Measurements from ENCODE around the gene CATSPERB. TPM values are rescaled to one million over a fixed set of nuclear protein-coding genes. Genes with fewer than 3 reads are reported as not detected.

CATSPERB gene
- total and polyA plus RNA-seq, 2 donors (not counting 3 experiments of a cell fraction or from before 2014, with no cell fraction given) = not detected

DNA sequence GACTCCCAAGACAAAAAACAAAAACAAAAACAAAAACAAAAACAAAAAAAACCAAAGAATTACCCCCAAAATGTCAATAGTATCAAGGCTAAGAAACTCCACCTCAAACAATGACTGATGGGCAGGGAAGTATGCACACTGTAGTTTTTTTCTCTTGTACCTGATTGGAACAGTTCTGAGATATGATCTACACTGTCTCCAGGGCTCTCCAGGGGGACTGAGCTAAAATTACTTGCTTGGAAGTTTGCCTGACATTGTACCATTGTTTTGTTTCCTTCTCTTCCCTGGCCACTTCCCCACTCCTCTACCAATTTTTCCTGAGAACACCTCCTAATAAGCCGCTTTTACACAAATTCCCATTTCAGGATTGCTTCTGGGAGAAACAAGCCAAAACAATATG is 22.3 kb upstream of the CATSPERB start:
- TF ChIP-seq EZH2 (IDR thresholded peaks at IDR 0.05; ENCODE audit: borderline replicate concordance, low read depth, low read length, severe bottlenecking) = no peak
- H3K27ac ChIP-seq (ENCODE audit: insufficient read depth, low read depth, low read length) = no peak overlapping the region
- H3K4me1 ChIP-seq (ENCODE audit: control insufficient read depth, extremely low read depth, insufficient read depth, low read length) = no peaks in the 10 kb centered on the region
- CTCF ChIA-PET = no interaction called here
- no peak for FAIRE-seq
- no peaks in the 10 kb centered on the region for H3K9me1 ChIP-seq (replicated peaks; ENCODE audit: control insufficient read depth, extremely low read depth, insufficient read depth, low read length)
- dilution Hi-C loops (cut with MboI; ENCODE audit: extremely low pct_ligation_motif_present, low sequenced_read_pairs) (no loop called here), intact Hi-C loops (cut with micrococcal nuclease) (no loop called here)
- POLR2A ChIA-PET = no interaction called here
- no peaks in the 10 kb centered on the region for H4K20me1 ChIP-seq (replicated peaks; ENCODE audit: control insufficient read depth, extremely low read depth, insufficient read depth, low read length)
- DNase-seq (ENCODE audit: low read depth, low spot score) = peak; percentile 14
- no TSS peak for BruUV-seq (replicated peaks)
- H3K27me3 ChIP-seq (ENCODE audit: control insufficient read depth in 2 of 2, insufficient read depth in 2 of 2, low read length in 2 of 2) = peaks cover 2 to 7% of the 10 kb centered on the region in 2 experiments
- H3K9ac ChIP-seq (replicated peaks; ENCODE audit: extremely low read depth, insufficient read depth, low read length) = no peak overlapping the region
- no peaks in the 10 kb centered on the region for H3K79me2 ChIP-seq (ENCODE audit: control insufficient read depth, insufficient read depth, low read length)
- H3K4me2 ChIP-seq (ENCODE audit: insufficient read depth, low read length) = no peak overlapping the region
- H2AFZ ChIP-seq (ENCODE audit: low read depth, low read length) = no peak overlapping the region
- H3K9me3 ChIP-seq (replicated peaks; ENCODE audit: control insufficient read depth, insufficient read depth, low read length) = no peaks in the 10 kb centered on the region
- no peak overlapping the region for H3K4me3 ChIP-seq (replicated peaks in 1 of 3; ENCODE audit: insufficient read depth in 1 of 3, low read depth in 1 of 3, low read length in 3 of 3)
- H3K36me3 ChIP-seq (ENCODE audit: control insufficient read depth in 2 of 2, extremely low read depth in 1 of 2, insufficient read depth in 2 of 2, low read length in 2 of 2) = no peaks in the 10 kb centered on the region

DNA sequence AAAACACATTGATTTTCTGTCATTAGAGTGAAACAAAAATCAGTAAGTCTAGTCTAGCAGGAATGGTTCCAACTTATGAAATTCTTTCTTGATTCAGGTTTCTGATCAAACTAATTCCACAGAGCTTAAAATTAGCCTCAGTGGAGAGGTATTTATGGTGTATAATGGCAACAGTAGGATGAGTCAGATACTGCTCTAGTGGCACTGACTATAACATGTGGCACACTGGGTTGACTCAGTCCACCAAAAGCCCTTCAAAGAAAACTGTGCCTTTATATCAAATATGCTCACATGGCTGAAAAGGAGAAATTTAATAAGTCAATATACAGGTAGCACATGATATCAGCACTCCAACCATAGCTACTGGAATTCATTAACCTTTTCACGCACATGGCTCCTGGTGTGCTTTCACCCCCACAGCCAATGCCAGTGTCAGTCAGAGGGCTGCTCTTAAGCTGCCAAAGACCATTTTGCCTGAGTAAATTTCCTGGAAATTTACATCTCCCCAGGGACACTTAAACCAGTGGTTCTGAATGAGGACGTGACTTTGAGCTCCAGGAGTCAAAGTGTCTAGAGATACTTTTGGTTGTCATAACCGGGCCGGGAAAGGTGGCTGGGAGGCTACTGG is 21.7 kb upstream of the CATSPERB start:
- DNase-seq (ENCODE audit: low read depth, low spot score) = no peak
- no peaks in the 10 kb centered on the region for H3K36me3 ChIP-seq (ENCODE audit: control insufficient read depth in 2 of 2, extremely low read depth in 1 of 2, insufficient read depth in 2 of 2, low read length in 2 of 2)
- CTCF ChIA-PET = no interaction called here
- no peak overlapping the region for H3K27ac ChIP-seq (ENCODE audit: insufficient read depth, low read depth, low read length)
- H3K27me3 ChIP-seq (ENCODE audit: control insufficient read depth in 2 of 2, insufficient read depth in 2 of 2, low read length in 2 of 2) = peaks cover 2 to 7% of the 10 kb centered on the region in 2 experiments
- H3K4me3 ChIP-seq (replicated peaks in 1 of 3; ENCODE audit: insufficient read depth in 1 of 3, low read depth in 1 of 3, low read length in 3 of 3) = no peak overlapping the region
- H2AFZ ChIP-seq (ENCODE audit: low read depth, low read length) = no peak overlapping the region
- BruUV-seq (replicated peaks) = no TSS peak
- H3K4me1 ChIP-seq (ENCODE audit: control insufficient read depth, extremely low read depth, insufficient read depth, low read length) = no peaks in the 10 kb centered on the region
- dilution Hi-C loops (cut with MboI; ENCODE audit: extremely low pct_ligation_motif_present, low sequenced_read_pairs) (no loop called here), intact Hi-C loops (cut with micrococcal nuclease) (no loop called here)
- no peaks in the 10 kb centered on the region for H3K9me1 ChIP-seq (replicated peaks; ENCODE audit: control insufficient read depth, extremely low read depth, insufficient read depth, low read length)
- H4K20me1 ChIP-seq (replicated peaks; ENCODE audit: control insufficient read depth, extremely low read depth, insufficient read depth, low read length) = no peaks in the 10 kb centered on the region
- no peak overlapping the region for H3K9ac ChIP-seq (replicated peaks; ENCODE audit: extremely low read depth, insufficient read depth, low read length)
- TF ChIP-seq EZH2 (IDR thresholded peaks at IDR 0.05; ENCODE audit: borderline replicate concordance, low read depth, low read length, severe bottlenecking) (no peak), GATA2 (IDR thresholded peaks at IDR 0.05; ENCODE audit: insufficient read depth, insufficient read length, low read depth, low read length) (no peak), POLR2A (IDR thresholded peaks at IDR 0.05; ENCODE audit: low read depth, low read length) (no peak), JUN (IDR thresholded peaks at IDR 0.05; ENCODE audit: borderline replicate concordance, insufficient read depth, insufficient read length, low read depth) (no peak), POLR2AphosphoS5 (IDR thresholded peaks at IDR 0.05; ENCODE audit: insufficient read depth, low read depth, low read length) (no peak)
- TF ChIP-seq, protein P1, sequence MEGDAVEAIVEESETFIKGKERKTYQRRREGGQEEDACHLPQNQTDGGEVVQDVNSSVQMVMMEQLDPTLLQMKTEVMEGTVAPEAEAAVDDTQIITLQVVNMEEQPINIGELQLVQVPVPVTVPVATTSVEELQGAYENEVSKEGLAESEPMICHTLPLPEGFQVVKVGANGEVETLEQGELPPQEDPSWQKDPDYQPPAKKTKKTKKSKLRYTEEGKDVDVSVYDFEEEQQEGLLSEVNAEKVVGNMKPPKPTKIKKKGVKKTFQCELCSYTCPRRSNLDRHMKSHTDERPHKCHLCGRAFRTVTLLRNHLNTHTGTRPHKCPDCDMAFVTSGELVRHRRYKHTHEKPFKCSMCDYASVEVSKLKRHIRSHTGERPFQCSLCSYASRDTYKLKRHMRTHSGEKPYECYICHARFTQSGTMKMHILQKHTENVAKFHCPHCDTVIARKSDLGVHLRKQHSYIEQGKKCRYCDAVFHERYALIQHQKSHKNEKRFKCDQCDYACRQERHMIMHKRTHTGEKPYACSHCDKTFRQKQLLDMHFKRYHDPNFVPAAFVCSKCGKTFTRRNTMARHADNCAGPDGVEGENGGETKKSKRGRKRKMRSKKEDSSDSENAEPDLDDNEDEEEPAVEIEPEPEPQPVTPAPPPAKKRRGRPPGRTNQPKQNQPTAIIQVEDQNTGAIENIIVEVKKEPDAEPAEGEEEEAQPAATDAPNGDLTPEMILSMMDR (IDR thresholded peaks at IDR 0.05; ENCODE audit: extremely low read depth in 1 of 2, insufficient read depth in 1 of 2, low read depth in 1 of 2, low read length in 2 of 2) = no peak
- TF ChIP-seq, protein P2, sequence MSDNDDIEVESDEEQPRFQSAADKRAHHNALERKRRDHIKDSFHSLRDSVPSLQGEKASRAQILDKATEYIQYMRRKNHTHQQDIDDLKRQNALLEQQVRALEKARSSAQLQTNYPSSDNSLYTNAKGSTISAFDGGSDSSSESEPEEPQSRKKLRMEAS (IDR thresholded peaks at IDR 0.05; ENCODE audit: insufficient read depth, insufficient read length) = no peak
- H3K4me2 ChIP-seq (ENCODE audit: insufficient read depth, low read length) = no peak overlapping the region
- H3K9me3 ChIP-seq (replicated peaks; ENCODE audit: control insufficient read depth, insufficient read depth, low read length) = no peaks in the 10 kb centered on the region
- POLR2A ChIA-PET = no interaction called here
- no peak for FAIRE-seq
- H3K79me2 ChIP-seq (ENCODE audit: control insufficient read depth, insufficient read depth, low read length) = no peaks in the 10 kb centered on the region

Measured in endothelial cell of umbilical vein (primary cell).